HG03103 (cell line): ENCODE data around the gene NSRP1.
"Not testable (repeated sequence)": the region's sequence is repeated elsewhere in the genome, so short reads cannot be mapped to it uniquely, and the experiment has no call there.

Experiments
- ATAC-seq: cut with Tn5 transposase; IDR thresholded peaks from one replicate; pipeline ENCODE4 v1.9.1; 2021; ENCODE audit warnings: low read depth; ENCODE audit not compliant: unreplicated experiment

NSRP1 gene

GRCh38 chr17:30116661-30117551 is at the start of gene NSRP1:
TSS of gene NSRP1 (plus strand) at chr17:30116816. CDS start at chr17:30116844, 28 bp downstream.
- peak; percentile 73 for ATAC-seq

- no peak for ATAC-seq
Measured at GRCh38 chr17:30068465-30068864, 48.2 kb upstream of the NSRP1 start.

- ATAC-seq, result no peak
Measured at GRCh38 chr17:30074254-30074653, 42.4 kb upstream of the NSRP1 start.

- ATAC-seq, result no peak
Measured at GRCh38 chr17:30074730-30075129, 41.9 kb upstream of the NSRP1 start.

GRCh38 chr17:30082773-30083172 is 33.8 kb upstream of the NSRP1 start:
- no peak for ATAC-seq

GRCh38 chr17:30084788-30085187 is 31.8 kb upstream of the NSRP1 start:
- ATAC-seq, result no peak

DNA sequence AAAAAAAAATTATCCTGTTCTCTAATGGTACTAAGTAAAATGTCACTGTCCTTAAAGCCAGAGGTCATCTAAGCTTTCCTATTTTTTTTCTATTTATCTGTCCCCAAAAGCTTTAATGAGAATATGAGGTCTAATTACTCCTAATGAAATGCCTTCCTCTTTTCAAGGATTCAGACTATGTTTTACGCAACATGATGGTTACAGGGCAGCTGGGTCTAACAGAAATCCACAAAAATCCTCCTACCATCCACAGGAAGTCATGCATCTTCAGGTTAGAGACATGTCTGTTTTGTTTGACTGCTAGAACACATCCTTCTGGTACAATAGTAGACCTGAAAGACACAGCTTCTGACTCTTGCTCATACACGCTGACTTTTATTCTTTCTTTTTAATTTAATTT is 29.7 kb upstream of the NSRP1 start:
- ATAC-seq, result no peak

DNA sequence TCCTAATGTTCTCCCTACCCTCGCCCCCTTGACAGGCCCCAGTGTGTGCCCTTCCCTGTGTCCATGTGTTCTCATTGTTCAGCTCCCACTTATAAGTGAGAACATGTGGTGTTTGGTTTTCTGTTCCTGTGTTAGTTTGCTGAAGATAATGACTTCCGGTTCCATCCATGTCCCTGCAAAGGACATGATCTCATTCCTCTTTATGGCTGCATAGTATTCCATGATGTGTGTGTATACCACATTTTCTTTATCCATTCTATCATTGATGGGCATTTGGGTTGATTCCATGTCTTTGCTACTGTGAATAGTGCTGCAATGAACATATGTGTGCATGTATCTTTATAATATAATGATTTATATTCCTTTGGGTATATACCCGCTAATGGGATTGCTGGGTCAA is 29.2 kb upstream of the NSRP1 start:
- ATAC-seq, result not testable (repeated sequence)

- ATAC-seq, result no peak
Measured at GRCh38 chr17:30091121-30091670, 25.4 kb upstream of the NSRP1 start.

DNA sequence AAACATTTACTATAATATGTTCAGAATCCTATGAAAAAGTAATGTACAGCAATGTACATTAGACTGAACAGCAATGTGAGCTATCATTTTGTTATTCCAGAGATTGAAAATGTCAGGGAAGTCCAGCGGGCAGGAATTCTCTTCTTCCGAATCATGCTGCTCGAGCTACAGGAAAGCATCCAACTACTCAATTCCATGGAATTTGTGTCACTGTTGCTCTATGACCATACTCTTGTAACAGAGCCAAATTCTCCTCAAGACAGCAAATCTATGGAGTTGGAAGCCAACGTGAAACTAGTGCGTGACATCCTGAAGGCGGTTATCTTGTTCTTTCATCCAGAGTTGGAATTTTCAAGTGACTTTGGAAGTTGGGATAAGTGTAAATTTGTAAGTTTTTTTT is 24.8 kb upstream of the NSRP1 start:
- ATAC-seq, result no peak

GRCh38 chr17:30092886-30093285 is 23.7 kb upstream of the NSRP1 start:
- no peak for ATAC-seq

- no peak for ATAC-seq
Measured at GRCh38 chr17:30093463-30094147, 23.0 kb upstream of the NSRP1 start.

DNA sequence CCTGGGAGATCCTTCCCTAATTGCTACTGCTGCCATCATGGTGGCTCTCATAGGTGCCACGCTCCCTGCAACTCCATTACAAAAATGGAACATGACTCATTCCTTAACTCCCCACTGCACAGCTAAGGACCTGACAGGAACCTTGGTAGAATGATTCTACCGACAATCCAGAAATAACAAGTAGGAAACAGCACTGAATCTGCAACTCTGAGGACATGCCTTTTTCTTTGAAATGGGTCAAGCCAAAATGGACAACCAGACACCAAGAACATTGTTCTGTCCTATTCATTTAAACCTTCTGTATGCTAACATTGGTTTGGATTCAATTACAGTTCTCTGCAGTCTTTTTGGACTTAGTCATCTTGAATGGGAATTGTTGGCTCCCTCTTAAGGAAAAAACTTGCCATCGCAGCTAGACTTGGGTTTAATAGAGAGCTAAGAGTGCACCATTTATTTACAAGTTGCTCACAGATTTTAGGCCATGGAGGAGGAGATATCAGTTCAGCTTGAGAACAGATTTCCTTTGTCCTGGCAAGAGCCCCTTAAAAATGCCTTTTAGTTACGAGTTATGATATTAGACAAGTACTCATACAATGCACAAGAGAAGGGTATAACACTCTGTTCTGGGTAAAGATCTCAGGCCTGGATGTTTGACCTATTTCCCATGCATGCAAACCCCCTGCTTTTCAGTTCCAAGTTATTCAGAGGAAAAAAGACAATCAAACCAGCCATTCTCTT is 20.9 kb upstream of the NSRP1 start:
- no peak for ATAC-seq

- ATAC-seq, result no peak
Measured at GRCh38 chr17:30101686-30102390, 14.8 kb upstream of the NSRP1 start.

DNA sequence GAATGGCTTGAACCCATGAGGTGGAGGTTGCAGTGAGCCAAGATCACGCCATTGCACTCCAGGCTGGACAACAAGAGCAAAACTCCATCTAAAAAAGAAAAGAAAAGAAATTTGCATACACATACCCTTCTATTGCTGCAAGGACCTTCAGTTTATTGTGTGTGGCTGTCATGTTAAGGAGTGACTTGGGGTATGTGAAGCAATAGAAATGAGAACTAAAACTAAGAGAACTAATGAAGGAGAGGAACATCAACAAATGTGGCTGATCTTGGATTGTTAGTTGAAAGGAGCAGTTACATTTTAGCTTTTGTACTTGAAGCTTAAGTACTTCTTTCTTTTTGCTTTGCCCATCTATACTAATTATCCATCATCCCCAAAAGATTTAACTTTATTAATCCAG is 12.7 kb upstream of the NSRP1 start:
- no peak for ATAC-seq

- ATAC-seq, result peak; percentile 60
Measured at GRCh38 chr17:30104575-30105339, 11.9 kb upstream of the NSRP1 start.

DNA sequence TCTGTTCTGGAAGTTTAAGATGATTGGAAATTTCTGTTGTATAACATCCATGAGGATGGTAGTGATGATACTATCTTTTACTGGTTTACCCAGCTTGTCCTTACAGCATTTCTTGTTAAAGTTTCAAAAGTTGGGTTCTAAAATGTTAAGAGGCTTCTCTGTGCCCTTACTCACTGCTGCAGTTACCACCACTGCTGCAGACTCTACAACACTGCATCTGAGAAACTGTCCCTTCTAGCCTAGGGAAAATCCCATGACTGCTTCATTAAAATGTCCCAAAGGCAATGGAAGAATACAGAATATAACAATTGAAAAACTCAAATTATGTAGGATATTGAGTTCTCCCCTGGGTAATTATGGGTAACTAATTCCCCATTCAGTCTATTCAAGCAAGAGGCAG is 3.8 kb upstream of the NSRP1 start:
- no peak for ATAC-seq

DNA sequence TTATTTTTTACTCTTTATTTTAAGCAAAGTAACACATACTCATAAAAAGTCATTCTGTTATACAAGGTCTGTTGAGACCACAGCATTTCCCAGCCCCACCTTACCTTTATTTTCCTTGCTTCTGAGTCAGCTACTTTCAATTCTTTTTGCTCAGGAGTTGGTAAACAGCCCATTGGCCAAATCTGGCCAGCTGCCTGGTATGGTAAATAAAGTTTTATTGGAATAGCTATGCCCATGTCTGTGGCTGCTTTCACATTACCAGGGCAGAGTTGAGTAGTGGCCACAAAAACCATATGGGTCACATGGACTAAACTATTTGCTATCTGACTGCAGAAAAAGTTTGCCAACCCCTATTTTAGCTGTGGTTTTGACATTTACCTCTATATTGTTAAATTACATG is 3.4 kb upstream of the NSRP1 start:
- no peak for ATAC-seq

- ATAC-seq, result no peak
Measured at GRCh38 chr17:30116345-30116660, 313 bp upstream of the NSRP1 start.

DNA sequence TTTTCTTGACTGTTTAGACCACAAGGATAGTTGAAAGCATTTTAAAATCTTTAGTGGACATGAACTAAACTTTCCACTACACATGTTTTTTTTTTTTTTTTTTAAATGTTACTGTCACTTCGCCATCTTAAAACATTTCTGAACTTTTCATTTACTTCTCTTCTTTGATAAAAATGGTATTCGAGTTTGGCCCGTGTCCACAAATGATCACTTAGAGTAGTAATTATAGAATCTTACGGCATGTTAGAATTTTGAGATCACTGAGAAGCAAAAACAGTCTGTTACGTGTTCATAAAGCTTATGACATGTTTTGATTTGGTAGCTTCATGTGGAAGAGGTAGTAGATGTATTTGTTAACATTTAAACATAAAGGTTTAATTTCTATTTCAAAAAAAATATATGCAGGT is 1.1 kb downstream of the NSRP1 start:
- no peak for ATAC-seq
